22Rv1 (cell line): Measurements from ENCODE around the gene BTBD9.

ENCODE experiments used
- H3K27ac ChIP-seq: fragments of 450-650 bp; 2 replicates; pipeline ENCODE4 v1.5.1; 2017
- CTCF ChIP-seq: fragments of 450-650 bp; IDR thresholded peaks from 2 replicates; pipeline ENCODE4 v1.5.1; 2017; ENCODE audit warnings: mild to moderate bottlenecking
- ZFX ChIP-seq: fragments of 450-650 bp; IDR thresholded peaks from 2 replicates; pipeline ENCODE4 v1.6.1; 2017; ENCODE audit warnings: antibody characterized with exemption, borderline replicate concordance

Gene BTBD9

GRCh38 chr6:38283734-38284362, 355.9 kb downstream of the BTBD9 start:
- no peak overlapping the region for H3K27ac ChIP-seq
- TF ChIP-seq ZFX, result no peak
- TF ChIP-seq CTCF, result no peak

DNA sequence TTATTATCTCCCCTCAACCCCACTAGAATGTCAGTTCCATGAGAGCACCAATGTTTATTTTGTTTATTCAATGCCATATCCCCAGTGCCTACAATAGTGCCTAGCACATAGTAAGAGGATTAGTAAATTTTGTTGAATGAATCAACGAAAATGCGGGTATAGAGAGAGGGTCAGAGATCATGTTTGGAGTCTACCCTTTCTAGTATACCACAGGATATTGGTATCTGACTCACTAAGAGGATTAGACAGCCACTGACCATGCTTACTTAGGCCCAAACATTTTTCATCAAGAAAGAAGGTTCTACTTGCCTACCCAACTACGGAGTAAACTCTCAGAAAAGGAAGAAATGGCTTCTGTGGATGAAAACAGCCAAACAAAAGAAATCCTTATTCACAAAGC, 356.8 kb downstream of the BTBD9 start:
- no peak overlapping the region for H3K27ac ChIP-seq
- TF ChIP-seq ZFX, result no peak
- TF ChIP-seq CTCF, result no peak

GRCh38 chr6:38281126-38281525, 358.6 kb downstream of the BTBD9 start:
- TF ChIP-seq CTCF (no peak), ZFX (no peak)
- no peak overlapping the region for H3K27ac ChIP-seq

DNA sequence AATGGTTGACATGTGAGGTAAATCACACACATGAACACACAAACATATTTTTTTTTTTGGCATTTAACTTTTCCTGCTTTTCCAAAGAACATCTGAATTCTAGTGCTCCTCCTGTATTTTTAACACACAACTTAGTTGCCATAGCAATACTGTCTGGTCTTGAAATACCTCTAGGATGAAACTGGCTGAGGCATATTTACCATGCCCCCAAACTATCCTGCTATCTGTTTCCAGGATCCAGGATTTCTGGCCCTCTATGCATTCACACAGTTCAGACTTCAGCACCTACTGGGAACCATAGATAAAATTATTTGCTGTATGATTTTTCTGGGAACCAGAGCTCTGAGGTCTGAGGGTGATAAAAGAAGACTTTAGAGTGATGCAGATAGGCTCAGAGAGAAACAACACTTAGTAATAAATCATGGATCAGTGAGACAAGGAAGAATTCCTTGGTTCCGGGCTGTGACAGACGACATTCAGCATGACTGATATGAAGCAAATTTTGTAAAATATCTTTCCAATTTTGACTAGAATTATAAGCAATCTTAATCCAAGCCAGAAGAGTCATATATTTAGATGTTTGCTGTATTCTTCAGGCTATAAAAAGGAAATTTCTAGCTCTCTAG, 359.7 kb downstream of the BTBD9 start:
- H3K27ac ChIP-seq, result no peak overlapping the region
- no peak for TF ChIP-seq CTCF
- no peak for TF ChIP-seq ZFX

- H3K27ac ChIP-seq, result no peak overlapping the region
- TF ChIP-seq ZFX (no peak), CTCF (no peak)
Measured at GRCh38 chr6:38279423-38279822, 360.3 kb downstream of the BTBD9 start.

DNA sequence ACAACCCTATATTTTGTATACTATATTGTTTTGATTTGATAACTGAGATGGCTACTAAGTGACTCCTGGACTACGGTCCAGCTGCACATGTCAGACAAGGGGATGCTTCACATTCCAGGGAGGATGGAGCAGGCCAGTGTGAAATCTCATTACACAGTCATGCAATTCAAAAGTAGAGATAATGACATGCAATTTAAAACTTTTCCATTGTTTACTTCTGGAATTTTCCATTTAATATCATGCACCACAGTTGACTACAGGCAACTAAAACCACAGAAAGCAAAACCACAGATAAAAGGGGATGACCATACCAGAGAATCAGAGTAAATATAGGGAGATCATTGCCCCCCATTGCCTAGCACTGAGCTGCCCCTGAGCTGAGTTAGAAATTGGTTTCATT, 366.4 kb downstream of the BTBD9 start:
- H3K27ac ChIP-seq, result no peak overlapping the region
- no peak for TF ChIP-seq ZFX
- no peak for TF ChIP-seq CTCF

DNA sequence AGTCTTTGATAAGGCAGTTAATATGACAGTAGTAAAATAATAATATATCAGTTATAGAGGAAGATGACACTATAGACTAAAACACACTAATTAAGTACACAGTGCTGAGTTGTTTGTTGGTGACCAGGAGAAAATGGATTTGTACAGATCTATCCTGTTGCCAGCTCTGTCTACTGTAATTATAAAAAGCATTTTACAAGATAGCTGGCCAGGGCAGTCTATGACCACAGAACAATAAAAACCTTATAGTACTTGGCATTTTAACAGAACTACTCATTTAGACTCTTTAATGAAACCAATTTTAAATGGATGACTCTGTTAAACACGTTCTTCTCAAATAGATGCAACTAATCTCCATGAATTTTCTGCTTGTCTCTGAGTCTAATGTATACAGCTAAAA, 367.5 kb downstream of the BTBD9 start:
- no peak for TF ChIP-seq ZFX
- TF ChIP-seq CTCF, result no peak
- no peak overlapping the region for H3K27ac ChIP-seq
